IgD-negative memory B cell (primary cell): Measurements from ENCODE around the gene CLDN6. TPM values are rescaled to one million over a fixed set of nuclear protein-coding genes. Genes with fewer than 3 reads are reported as not detected.

Source experiments
- H3K27ac Mint-ChIP-seq, 3 donors: one replicate each; pipeline ENCODE4 v1.8.0; 2020 to 2022; ENCODE audit warnings: mild to moderate bottlenecking in 3 of 3, mixed read lengths in 3 of 3, moderate library complexity in 1 of 3
- H3K27me3 Mint-ChIP-seq: one replicate; pipeline ENCODE4 v1.8.0; 2021; ENCODE audit warnings: mixed read lengths
- H3K36me3 Mint-ChIP-seq: one replicate; pipeline ENCODE4 v1.8.0; 2020; ENCODE audit warnings: mild to moderate bottlenecking, mixed read lengths
- H3K4me1 Mint-ChIP-seq, 3 donors: one replicate each; pipeline ENCODE4 v1.8.0; 2020 to 2022; ENCODE audit warnings: mixed read lengths in 3 of 3, mild to moderate bottlenecking in 1 of 3
- H3K4me3 Mint-ChIP-seq, 4 donors: one replicate each; pipeline ENCODE4 v1.8.0; 2020 to 2022; ENCODE audit warnings: mild to moderate bottlenecking in 4 of 4, mixed read lengths in 4 of 4, moderate library complexity in 3 of 4
- H3K9me3 Mint-ChIP-seq, 3 donors: one replicate each; pipeline ENCODE4 v1.8.0; 2020 to 2021; ENCODE audit warnings: mixed read lengths in 3 of 3, mild to moderate bottlenecking in 1 of 3
- polyA plus RNA-seq: library from polyadenylated mRNA; unstranded; fragments of 300-500 nt; fragmentation: Illumina TruSeq; gene quantifications from one replicate; pipeline ENCODE4 v1.2.3, GENCODE V29; 2021

CLDN6 gene
- polyA plus RNA-seq, 1 donor from 2014 or later, result not detected

DNA sequence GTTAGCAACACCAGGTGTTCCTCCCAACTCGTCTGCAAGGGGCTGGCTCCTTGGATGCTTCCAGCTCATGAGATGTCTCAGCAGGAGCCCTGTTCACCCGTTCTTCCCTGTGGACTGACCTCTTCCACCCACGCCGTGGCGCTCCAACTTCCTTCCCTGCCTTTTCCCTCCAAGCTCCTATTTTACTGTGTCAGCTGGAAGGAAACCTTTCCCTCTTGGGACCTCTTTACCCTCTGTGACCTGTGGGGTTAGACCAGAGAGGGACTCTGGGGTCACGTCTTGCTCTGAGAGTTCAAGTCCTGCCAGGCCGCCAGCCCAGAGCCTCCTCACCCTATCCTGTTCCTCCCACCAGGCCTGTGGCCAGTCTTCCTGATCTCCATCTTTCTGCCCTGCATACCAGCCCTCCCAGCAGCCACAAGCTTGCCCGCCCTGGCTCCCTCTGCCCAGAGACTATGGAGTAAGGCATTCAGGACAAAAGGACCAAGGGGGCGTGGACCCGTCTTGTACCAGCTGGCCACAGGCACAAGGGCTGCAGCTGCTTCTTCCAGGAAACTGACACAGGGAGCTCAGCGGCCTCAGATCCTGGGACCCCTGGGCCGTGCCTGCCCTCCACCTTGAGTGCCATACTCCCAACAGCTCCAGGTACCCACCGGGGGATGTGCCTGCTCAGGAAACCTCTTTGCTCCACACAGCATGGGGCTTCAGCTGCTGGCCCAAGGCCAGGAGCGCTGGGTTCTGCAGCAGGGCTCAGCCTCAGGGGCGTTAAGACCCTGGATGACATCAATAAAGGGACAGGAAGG, 45.8 kb downstream of the CLDN6 start:
- peak overlapping the region in 2 of 3 donors; percentile 6 to 51 for H3K27ac Mint-ChIP-seq
- peaks cover 8 to 11% (median 8%) of the 10 kb centered on the region in 3 donors for H3K4me1 Mint-ChIP-seq
- peaks cover 4% of the 10 kb centered on the region for H3K36me3 Mint-ChIP-seq
- peaks cover 0 to 2% (median 0%) of the 10 kb centered on the region in 3 donors for H3K9me3 Mint-ChIP-seq
- peaks cover 16% of the 10 kb centered on the region for H3K27me3 Mint-ChIP-seq
- peak overlapping the region in 1 of 4 donors; percentile 73 for H3K4me3 Mint-ChIP-seq

DNA sequence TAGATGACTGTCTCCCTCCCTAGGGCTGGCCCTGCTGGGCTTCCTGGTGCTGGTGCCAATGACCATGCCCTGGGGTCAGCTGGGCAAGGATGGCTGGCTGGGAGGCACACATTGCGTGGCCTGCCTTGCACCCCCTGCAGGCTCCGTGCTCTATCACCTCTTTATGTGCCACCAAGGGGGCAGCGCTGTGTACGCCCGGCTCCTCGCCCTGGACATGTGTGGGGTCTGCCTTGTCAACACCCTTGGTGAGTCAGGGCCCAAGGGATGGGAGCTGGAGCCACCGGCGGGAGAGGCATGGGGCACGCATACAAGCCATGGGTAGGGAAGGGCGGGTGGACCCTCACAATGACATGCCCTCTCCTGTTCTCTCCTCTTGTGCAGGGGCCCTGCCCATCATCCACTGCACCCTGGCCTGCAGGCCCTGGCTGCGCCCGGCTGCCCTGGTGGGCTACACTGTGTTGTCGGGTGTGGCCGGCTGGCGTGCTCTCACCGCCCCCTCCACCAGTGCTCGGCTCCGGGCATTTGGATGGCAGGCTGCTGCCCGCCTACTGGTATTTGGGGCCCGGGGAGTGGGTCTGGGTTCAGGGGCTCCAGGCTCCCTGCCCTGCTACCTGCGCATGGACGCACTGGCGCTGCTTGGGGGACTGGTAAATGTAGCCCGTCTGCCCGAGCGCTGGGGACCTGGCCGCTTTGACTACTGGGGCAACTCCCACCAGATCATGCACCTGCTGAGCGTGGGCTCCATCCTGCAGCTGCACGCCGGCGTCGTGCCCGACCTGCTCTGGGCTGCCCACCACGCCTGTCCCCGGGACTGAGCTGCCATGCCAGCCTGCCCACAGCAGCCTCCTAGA, 46.6 kb downstream of the CLDN6 start:
- Mint-ChIP-seq H3K27me3 (peaks cover 16% of the 10 kb centered on the region), H3K4me1 (peaks cover 8 to 11% (median 8%) of the 10 kb centered on the region in 3 donors), H3K27ac (peak overlapping the region in 2 of 3 donors; percentile 6 to 65)

DNA sequence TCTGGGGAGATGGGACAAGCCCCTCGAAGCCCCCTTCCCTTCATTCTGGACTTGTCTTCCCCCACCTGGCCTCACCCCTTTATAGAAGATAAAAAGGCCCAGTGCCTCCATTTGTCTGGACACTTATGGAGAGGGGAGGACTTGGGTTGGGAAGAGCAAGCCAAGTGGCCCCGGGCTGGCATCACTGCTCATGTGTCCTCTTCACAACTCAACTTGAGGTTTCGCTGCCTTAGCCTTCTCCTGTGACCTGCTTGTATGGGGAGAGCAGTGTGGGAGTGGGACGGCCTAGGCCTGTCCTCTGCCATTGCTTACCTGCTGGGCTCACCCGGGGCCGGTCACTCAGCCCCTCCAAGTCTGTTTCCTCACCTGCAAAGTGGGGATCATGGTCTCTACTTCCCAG, 47.4 kb downstream of the CLDN6 start:
- H3K27ac Mint-ChIP-seq, result peak overlapping the region in 2 of 3 donors; percentile 57 to 65
- peaks cover 0 to 2% (median 0%) of the 10 kb centered on the region in 3 donors for H3K9me3 Mint-ChIP-seq
- peaks cover 8 to 11% (median 11%) of the 10 kb centered on the region in 3 donors for H3K4me1 Mint-ChIP-seq
- peaks cover 18% of the 10 kb centered on the region for H3K27me3 Mint-ChIP-seq
- peak overlapping the region; percentile 54 to 85 (median 72) for H3K4me3 Mint-ChIP-seq
- peaks cover 4% of the 10 kb centered on the region for H3K36me3 Mint-ChIP-seq

More for the DNA sequence above, 46.6 kb downstream of the CLDN6 start:
- Mint-ChIP-seq H3K4me3 (peak overlapping the region; percentile 54 to 85 (median 72)), H3K36me3 (peaks cover 4% of the 10 kb centered on the region), H3K9me3 (peaks cover 0 to 2% (median 0%) of the 10 kb centered on the region in 3 donors)

DNA sequence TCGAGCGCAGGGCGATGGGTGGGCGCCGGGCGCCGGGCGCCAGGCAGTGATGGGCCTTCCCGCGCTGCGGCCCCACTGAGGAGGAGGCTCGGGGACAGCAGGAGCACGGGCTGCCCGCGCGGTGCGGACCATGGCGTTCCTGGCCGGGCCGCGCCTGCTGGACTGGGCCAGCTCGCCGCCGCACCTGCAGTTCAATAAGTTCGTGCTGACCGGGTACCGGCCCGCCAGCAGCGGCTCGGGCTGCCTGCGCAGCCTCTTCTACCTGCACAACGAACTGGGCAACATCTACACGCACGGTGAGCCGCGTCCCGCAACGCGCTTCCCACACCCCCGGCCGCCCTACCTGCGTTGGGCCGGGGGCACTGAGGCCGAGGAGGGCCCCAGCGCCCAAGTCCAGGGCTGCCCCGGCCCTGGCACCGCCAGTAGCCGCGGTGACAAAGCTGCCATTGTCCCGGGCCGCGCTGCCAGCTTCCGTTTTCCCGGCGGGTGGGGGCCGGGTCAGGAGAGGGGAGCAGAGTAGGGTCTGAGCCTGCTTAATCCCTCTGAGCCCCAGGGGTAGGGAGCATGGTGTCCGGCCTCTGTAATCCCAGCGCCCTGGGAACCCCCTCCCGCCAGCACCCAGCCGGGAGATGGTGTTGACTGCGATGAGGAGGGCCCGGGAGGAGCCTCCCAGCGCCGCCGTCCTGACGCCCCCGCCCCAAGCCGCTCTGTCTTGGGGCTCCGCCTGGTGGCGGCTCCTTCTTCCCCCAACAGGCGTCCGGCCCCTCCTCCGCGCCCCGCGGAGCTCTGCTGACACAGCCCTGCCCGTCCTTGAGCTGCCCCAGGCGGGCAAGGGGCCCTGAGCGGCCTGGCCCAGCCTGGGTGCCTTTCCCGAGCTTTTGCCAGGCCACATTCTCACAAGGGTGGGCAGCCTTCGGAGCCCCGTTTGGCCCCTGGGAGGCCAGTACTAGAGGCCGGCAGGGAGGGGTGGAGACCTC, 48.1 kb downstream of the CLDN6 start:
- Mint-ChIP-seq H3K4me3 (peak overlapping the region; percentile 54 to 79 (median 70)), H3K36me3 (peaks cover 4% of the 10 kb centered on the region), H3K4me1 (peaks cover 12 to 15% (median 14%) of the 10 kb centered on the region in 3 donors), H3K27me3 (peaks cover 23% of the 10 kb centered on the region), H3K27ac (peak overlapping the region in 1 of 3 donors; percentile 57), H3K9me3 (peaks cover 0 to 2% (median 0%) of the 10 kb centered on the region in 3 donors)

DNA sequence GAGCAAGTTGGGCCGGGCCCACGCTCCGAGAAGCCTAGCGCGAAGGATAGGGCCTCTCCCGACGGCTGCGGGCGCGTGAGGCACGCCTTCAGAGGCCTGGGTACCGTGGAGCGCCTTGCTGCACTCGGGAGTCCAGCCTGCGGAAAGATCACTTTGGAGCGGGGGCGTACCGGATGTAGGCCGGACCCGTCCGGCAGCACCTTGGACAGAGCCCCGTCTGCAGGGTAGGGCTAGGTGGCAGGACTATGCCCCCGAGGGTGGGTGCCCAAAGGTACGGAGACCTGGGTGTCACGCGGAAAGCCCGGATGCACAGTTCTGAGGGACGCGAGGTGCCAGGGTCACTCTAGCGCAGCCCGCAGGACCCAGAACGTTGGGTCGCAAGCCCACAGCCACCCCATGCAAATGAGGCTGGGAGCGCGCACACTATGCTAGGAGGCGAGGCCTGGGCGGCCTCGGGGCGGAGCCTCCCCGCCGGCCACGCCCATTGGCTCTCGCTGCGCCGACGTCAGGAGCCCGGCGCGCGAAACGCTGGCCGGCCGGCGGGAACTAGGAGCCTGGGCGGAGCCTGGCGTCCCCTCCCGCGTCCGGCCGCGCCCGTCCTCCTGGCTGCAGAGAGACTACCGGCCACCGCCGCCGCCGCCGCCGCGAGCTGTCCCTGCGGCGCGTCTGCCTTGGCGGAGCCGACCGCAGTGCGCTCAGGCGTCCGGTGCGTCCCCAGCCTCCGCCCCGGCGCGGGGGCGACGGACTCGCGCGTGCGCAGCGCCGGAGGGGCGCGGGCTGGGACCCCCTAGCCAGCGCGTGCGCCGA, 49.0 kb downstream of the CLDN6 start, which contains the start of gene PAQR4:
PAQR4 (plus strand) TSS at position 611 of the 807 bp plus-strand sequence. CDS start 327 bp downstream, outside the sequence.
- peaks cover 12 to 15% (median 14%) of the 10 kb centered on the region in 3 donors for H3K4me1 Mint-ChIP-seq

DNA sequence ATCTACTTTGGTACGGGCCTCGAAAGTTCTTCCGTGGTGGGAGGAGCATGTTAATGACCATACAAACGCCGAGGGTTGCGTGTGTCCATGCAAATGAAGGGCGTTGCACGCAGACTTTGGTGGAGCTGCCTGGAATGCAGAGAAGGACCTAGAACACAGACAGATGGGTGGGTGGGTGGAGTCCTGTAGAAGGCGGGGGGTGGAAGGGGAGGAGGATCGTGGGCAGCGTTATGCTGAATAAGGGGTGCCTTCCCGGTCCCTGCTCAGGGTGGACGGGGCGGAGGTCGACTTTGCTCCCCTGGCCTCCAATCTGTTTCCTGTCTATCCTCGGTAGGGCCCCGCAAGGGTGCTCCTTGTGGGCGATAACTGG, 49.6 kb downstream of the CLDN6 start:
- H3K4me1 Mint-ChIP-seq, result peaks cover 14 to 15% (median 14%) of the 10 kb centered on the region in 3 donors
- H3K4me3 Mint-ChIP-seq, result peak overlapping the region; percentile 79 to 93 (median 92)
- H3K9me3 Mint-ChIP-seq, result peaks cover 0 to 2% (median 0%) of the 10 kb centered on the region in 3 donors
- H3K36me3 Mint-ChIP-seq, result peaks cover 4% of the 10 kb centered on the region
- H3K27me3 Mint-ChIP-seq, result peaks cover 27% of the 10 kb centered on the region
- H3K27ac Mint-ChIP-seq, result peak overlapping the region in 2 of 3 donors; percentile 78 to 89

More for the DNA sequence above, 49.0 kb downstream of the CLDN6 start, which contains the start of gene PAQR4:
- Mint-ChIP-seq H3K27ac (peak within 1 kb of the TSS; percentile 57 to 89 (median 78)), H3K36me3 (peaks cover 4% of the 10 kb centered on the region), H3K4me3 (peak within 1 kb of the TSS; percentile 79 to 93 (median 92)), H3K27me3 (peaks cover 25% of the 10 kb centered on the region), H3K9me3 (peaks cover 0 to 2% (median 0%) of the 10 kb centered on the region in 3 donors)

DNA sequence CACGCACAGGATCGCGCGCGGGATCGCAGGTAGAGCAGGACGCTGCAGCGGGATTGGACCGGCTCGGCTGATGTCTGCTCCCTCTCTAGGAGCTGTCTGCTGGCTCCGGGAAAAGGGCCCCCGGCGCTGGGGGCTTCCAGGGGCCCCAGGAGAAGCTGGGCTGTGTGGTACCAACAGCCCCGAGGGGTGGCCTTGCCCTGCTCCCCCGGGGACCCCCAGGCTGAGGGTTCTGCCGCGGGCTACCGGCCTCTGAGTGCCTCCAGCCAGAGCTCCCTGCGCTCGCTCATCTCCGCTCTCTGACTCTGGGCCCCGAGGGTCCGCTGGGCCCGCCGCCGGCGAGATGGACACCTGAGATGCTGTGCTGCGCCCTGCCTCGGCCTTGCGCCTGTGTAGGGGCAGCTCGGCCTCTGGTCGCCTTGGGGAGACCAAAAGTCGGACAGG, 50.2 kb downstream of the CLDN6 start:
- peaks cover 0 to 2% (median 0%) of the 10 kb centered on the region in 3 donors for H3K9me3 Mint-ChIP-seq
- H3K4me1 Mint-ChIP-seq, result peaks cover 14 to 15% (median 14%) of the 10 kb centered on the region in 3 donors
- peaks cover 27% of the 10 kb centered on the region for H3K27me3 Mint-ChIP-seq
- peaks cover 4% of the 10 kb centered on the region for H3K36me3 Mint-ChIP-seq
- H3K4me3 Mint-ChIP-seq, result peak overlapping the region in 3 of 4 donors; percentile 51 to 93 (median 90)
- H3K27ac Mint-ChIP-seq, result peak overlapping the region in 2 of 3 donors; percentile 78 to 89

DNA sequence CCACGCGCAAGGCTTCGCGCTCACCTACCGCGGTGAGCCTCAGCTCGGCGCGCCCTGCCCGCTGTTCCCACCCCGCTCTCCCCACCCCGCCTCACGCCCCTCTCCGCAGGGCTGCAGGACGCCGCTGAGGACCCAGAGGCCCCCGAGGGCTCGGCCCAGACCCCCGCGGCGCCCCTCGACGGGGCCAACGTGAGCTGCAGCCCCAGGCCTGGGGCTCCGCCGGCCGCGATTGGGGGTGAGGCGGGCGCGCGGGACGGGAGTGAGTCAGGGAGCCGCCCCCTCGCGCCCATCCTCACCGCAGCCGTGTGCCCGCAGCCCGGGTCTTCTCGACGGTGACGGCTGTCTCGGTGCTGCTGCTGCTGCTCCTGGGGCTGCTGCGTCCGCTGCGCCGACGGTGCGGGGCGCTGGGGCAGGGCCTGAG, 50.8 kb downstream of the CLDN6 start:
- peaks cover 14 to 15% (median 14%) of the 10 kb centered on the region in 3 donors for H3K4me1 Mint-ChIP-seq
- peaks cover 24% of the 10 kb centered on the region for H3K27me3 Mint-ChIP-seq
- peak overlapping the region in 1 of 4 donors; percentile 51 for H3K4me3 Mint-ChIP-seq
- no peak overlapping the region for H3K27ac Mint-ChIP-seq
- peaks cover 4% of the 10 kb centered on the region for H3K36me3 Mint-ChIP-seq
- peaks cover 0 to 2% (median 0%) of the 10 kb centered on the region in 3 donors for H3K9me3 Mint-ChIP-seq

DNA sequence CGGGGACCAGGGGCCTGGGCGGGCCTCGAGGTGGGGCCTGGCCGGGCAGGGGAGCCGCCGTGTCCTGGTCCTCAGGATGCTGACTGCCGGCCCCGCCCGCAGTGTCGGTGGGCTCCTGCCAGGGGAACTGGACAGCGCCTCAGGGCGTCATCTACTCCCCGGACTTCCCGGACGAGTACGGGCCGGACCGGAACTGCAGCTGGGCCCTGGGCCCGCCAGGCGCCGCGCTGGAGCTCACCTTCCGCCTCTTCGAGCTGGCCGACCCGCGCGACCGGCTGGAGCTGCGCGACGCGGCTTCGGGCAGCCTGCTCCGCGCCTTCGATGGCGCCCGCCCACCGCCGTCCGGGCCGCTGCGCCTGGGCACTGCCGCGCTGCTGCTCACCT, 51.2 kb downstream of the CLDN6 start:
- Mint-ChIP-seq H3K27ac (no peak overlapping the region), H3K36me3 (peaks cover 4% of the 10 kb centered on the region), H3K9me3 (peaks cover 0 to 2% (median 0%) of the 10 kb centered on the region in 3 donors), H3K4me3 (no peak overlapping the region), H3K27me3 (peaks cover 22% of the 10 kb centered on the region), H3K4me1 (peaks cover 15 to 17% (median 16%) of the 10 kb centered on the region in 3 donors)

DNA sequence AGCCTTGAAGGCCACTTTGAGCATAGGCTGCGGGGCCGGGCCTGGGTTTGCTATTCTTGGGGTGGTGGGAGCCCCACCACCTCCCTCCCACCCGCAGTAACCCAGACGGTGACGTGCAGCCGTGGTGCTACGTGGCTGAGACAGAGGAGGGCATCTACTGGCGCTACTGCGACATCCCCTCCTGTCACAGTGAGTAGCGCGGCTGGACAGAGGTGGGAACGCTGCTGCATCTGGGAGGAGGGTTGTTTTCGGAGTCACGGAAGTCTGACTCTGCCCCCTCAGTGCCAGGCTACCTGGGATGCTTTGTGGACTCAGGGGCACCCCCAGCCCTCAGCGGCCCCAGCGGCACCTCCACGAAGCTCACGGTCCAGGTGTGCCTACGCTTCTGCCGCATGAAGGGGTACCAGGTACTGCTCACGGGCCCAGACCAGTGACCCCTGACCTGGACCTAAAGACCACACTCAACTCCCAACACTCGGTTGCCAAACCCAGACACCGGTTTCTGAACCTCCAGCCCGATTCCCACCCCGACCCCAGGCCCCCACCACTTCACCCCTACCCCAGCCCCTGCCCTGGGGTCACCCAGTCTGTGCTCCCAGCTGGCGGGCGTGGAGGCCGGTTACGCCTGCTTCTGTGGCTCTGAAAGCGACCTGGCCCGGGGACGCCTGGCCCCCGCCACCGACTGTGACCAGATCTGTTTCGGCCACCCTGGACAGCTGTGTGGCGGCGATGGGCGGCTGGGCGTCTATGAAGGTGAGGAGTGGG, 51.8 kb downstream of the CLDN6 start:
- Mint-ChIP-seq H3K4me3 (peak overlapping the region in 2 of 4 donors; percentile 80 to 85), H3K27me3 (peaks cover 25% of the 10 kb centered on the region), H3K9me3 (peaks cover 0 to 2% (median 0%) of the 10 kb centered on the region in 3 donors), H3K27ac (peak overlapping the region in 1 of 3 donors; percentile 74), H3K4me1 (peaks cover 15 to 18% (median 18%) of the 10 kb centered on the region in 3 donors), H3K36me3 (peaks cover 4% of the 10 kb centered on the region)
